HG02678 (cell line): Measurements from ENCODE around the gene ODAD2.
"Not testable (repeated sequence)": the region's sequence is repeated elsewhere in the genome, so short reads cannot be mapped to it uniquely, and the experiment has no call there.

Source experiments
- ATAC-seq: cut with Tn5 transposase; IDR thresholded peaks from one replicate; pipeline ENCODE4 v1.9.1; 2021; ENCODE audit warnings: mild to moderate bottlenecking, moderate library complexity; ENCODE audit not compliant: unreplicated experiment

ODAD2 gene, protein sequence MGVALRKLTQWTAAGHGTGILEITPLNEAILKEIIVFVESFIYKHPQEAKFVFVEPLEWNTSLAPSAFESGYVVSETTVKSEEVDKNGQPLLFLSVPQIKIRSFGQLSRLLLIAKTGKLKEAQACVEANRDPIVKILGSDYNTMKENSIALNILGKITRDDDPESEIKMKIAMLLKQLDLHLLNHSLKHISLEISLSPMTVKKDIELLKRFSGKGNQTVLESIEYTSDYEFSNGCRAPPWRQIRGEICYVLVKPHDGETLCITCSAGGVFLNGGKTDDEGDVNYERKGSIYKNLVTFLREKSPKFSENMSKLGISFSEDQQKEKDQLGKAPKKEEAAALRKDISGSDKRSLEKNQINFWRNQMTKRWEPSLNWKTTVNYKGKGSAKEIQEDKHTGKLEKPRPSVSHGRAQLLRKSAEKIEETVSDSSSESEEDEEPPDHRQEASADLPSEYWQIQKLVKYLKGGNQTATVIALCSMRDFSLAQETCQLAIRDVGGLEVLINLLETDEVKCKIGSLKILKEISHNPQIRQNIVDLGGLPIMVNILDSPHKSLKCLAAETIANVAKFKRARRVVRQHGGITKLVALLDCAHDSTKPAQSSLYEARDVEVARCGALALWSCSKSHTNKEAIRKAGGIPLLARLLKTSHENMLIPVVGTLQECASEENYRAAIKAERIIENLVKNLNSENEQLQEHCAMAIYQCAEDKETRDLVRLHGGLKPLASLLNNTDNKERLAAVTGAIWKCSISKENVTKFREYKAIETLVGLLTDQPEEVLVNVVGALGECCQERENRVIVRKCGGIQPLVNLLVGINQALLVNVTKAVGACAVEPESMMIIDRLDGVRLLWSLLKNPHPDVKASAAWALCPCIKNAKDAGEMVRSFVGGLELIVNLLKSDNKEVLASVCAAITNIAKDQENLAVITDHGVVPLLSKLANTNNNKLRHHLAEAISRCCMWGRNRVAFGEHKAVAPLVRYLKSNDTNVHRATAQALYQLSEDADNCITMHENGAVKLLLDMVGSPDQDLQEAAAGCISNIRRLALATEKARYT

DNA sequence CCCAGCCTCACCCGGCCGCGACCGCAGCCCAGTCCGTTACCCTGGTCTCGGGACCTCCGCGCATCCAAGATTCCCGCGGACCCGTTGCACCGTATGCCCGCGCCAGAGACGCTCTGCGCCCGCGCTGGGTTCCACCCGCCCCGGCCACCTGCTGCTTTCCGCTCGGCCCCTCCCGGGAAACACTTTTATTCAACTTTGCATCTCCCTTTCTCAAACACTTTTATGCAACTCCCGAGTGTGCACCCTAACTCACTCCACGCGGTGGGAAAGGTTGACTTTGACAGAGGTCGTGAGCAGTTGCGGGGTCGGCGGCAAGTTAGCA lies at the start of gene ODAD2:
Gene ODAD2, minus strand, starts transcription at position 126 of the 322 bp plus-strand sequence. CDS start 3,937 bp downstream, outside the sequence.
- ATAC-seq: no peak

DNA sequence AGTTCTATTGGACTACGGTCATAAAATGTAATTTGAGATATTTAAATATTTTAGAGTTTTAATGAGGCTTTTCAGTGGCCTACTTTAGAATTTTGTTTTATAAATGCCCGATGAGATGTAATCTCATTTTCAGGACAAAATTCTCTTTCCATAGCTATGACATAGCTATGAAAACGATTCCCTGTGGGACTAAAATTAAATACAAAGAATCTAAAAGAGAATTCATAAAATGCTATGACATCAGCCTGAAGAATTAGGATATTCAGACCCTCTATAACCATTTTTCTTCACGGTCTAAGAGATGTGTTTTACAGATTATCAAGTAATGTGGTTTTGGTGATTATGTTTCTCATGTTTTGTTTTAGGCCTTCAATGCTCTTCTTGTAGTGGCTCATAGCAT lies 48.2 kb upstream of the ODAD2 start:
- no peak for ATAC-seq

DNA sequence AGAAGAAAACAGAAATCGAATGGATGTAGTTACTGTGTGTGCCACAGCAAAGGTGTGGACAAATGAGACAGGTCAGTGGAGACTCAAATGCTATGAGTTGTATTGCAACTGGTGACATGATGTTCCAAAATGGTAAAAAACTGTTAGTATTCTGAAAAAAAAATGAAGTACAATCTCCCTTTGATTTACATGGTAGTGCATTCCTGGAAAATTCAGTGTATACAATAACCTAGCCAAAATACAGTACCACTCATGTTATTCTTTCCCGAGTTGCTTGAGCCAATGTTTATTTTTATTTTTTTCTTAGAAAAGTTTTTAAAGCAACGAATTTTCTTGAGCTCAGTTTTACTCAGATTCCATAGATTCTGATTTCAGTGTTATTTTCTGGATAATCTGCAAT lies 47.7 kb upstream of the ODAD2 start:
- ATAC-seq: no peak

DNA sequence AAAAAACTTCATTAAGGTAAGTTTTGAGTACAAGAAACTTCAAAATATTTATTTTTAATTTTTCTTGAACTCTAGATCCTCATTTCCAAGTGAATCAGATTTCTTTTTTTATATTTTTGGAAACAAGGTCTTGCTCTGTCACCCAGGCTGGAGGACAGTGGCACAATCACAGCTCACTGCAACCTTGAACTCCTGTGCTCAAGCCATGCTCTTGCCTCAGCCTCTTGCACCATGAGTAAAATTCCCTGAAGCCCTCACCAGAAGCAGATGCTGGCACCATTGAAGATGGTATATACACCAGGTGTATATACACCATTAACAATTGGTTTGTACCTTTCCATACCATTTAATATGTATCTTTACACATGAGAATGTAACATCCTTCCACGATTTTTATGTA lies 45.1 kb upstream of the ODAD2 start:
- ATAC-seq: no peak

DNA sequence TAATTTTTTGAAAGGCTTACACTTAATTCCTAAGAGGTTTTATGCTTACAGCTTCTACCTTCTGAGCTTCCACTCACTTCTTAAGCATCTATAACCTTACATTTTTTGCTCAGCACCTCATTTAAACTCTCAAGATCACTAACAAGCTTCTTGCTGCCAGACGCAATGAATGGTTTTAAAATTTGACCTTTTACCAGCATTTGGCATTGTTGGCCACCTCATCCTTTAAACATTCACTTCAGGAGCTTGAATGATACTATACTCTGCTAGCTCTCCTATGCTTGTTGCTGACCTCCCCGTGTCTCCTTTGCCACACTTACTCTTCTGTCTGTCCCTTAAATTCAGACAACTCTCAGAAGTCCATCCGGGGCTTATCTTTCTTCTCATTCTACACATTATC lies 37.7 kb upstream of the ODAD2 start:
- no peak for ATAC-seq

DNA sequence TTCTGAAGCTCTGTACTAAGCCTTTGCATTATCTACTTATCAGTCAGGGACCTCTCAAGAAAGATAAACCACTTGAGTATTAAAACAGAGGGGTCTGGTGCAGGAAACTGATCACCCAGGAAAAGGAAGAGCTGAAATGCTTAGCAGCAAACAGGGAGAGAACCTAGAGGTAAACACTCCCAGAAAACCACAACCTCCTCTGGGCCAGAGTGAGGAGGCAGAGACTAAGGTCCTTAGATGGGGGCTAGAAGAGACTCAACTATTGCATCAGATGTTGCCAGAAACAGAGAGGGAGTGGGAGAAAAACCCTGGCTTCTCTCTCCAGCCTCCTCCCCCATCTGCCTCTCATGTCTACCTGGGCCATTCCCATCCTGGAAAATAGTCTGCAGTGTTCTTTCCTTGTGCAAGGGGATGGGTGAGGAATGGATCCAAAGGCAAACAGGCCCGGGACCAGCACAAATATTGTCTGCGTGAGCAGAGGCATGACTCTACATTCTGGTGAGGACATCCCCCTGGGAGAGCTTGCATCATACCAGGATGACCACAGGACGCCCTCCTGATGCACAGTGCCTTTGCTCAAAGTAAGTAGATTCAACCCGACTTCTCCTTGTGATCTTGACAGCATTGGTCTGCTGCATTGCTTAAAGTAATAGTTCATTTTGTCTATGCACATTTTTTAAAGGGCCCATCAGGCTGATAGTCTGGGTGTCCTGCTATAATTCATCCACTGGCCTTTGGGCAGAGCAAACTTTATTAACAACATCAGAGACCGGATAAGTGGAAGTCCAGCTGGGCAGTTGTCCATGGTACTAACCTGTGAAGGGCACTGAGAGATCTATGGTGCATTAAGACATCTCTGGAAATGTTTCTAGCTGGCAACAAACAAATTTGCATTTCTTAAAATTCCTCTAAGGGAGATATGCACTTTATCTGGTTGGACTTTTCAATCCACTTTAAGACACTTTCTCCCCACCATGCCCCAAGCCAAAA lies 22.4 kb upstream of the ODAD2 start:
- no peak for ATAC-seq

DNA sequence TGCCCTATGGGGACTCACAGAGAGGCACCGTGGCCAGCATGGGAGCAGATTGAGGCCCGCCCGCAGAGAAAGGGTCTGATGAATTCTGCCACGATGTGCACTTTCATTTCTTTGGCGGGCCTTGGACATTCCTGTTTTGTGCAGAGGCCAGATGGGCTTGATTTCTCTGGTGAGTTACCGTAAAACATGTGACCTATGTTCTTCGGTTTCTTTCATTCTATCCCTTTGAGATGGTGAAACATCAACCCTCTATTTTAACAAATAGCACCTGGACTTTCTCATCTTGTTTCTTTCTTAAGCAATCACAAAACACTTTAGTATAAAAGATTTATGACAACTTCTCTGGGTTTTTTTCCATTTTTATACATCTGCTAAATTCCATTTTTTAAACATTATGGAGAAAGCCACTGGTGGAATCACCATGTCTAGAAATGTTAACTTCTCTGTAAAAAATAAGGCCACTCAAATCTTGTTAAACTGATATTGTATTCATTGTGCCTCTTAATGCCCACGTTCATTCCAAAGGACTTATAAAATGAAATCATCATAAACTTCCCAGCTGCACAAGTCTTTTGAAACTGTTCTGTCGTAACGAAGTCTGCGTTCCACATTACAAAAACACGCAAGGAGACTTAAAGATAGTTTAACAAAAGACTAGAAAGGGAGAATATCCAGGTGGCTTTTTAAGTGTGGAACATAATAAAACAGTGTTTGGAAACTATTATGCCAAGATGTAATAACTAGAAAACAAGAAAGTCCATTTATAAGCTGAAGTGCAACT lies 21.4 kb upstream of the ODAD2 start:
- ATAC-seq: no peak

DNA sequence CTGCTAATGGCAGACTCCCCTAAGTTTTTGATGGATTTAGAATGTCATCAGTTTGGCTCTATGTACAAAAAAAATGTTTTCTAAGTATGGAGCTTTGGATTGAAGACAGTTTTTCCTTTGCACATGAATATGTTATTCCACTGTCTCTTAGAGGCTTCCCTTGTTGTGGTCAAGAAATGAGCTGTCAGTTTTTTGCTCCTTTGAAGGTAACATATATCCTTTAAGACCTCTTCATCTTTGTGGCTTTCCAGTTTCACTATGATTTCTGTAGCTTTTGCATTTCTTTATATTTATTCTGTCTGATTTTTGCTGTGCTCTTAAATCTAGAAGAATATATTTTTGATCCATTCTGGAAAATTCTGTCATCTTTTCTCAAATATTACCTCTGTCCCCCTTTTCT lies 15.8 kb upstream of the ODAD2 start:
- no peak for ATAC-seq

DNA sequence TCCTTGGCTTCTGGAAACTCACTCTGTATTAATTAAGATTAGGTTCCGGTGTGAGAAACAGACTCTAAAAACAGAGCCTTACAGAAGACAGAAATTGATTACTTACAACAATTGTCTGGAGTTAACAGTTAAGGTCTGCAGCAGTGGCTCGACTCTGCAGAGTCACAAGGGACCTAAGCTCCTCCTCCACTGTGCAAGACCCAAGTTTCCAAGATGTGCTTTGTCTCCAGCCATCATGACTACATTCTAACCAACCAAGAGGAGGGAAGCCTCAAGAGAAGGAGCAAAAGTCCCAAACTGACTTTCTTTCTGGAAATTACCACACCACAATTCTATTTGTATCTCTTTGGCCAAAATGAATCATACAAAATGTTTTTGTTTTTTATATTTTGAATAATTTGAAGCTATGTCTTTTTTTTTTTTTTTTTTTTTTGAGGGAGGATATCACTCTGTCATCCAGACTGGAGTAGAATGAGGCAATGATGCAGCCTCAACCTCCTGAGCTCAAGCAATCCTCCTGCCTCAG lies 14.2 kb upstream of the ODAD2 start:
- no peak for ATAC-seq

DNA sequence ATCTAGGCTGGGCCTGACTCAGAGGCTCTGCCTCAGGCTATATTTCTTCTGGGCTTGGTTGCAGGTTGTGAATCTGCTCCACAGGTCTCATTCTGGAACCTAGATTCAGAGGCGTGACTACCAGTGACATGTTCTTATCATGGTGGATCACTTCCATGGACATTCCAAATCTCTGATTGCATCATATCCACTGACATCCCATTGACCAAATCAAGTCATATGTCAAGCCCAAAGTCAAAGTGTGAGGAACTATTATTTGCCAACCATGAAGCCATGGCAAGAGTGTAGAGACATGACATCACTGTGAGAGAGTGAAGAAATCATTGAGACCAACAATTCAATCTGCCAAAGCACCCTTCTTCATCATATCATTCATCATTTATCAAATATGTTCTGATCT lies 11.9 kb upstream of the ODAD2 start:
- ATAC-seq: no peak

DNA sequence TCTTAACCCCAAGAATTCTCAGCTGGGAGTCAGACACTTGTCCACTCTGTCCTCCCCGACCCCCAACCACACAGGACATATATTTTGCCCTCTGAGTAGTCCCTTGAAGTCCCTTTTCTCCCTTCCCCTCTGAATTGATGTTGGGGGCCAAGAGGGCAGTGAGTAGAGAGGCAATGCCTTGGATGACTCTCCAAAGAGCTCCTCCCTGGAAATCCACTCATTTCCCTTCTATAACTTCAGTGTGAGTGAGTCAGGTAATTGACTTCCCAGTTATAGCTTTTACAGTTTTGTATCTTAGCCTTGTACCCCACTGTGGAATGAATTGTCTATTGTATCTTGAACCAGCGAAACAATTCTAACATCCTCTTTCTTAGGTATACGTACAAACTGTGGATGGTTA lies 9.2 kb upstream of the ODAD2 start:
- no peak for ATAC-seq

DNA sequence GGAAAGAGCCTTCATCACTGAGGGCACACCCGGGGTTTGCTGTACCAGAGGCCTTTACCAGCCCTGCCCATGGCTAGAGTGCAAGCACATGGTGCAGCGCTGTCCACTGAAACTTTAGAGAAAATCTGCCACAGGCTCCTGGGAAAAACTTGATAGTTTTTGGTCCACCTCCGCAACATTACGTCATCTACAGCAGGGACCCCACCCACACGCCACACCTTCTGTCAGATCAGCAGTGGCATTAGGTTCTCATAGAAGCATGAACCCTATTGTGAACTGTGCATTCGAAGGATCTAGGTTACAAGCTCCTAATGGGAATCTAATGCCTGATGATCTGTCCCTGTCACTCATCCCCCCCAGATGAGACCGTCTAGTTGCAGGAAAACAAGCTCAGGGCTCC lies 2.5 kb upstream of the ODAD2 start:
- no peak for ATAC-seq

DNA sequence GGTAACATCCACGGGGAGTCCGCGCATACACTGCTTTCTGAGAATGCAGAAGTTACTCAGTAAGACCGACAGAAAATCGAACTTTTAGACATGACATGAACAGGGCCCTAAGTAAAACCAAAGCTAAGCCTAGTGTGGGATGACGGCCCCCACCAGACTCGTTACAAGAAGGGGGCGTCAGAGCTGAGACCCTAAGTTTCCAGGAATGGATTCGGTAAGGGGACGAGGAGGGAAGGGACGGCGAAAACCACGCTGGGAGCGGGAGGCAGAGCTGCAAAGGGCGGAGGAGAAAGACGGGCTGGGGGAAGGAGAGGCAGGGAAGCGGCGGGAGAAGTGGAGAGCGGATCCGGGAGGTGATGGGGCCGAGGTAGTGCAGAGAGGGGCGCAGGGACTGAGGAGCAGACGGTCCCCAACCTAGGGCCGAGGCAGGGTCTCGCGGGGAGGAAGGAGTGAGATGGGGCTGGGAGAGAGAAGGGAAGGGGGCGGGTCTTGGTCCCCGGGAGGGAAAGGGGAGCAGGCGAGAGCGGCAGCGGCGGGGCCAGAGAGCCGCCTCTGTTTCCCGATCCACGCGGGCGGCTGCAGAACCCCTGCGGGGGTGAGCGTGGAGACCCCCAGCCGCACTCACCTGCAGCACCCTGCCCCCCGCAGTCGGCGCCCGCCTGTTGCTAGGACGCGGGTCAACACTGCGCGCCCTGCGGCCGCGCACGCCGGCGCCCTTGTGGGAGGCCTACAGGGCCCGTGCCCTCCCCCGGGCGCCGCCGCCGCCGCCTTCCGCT lies 513 bp downstream of the ODAD2 start:
- ATAC-seq: no peak

DNA sequence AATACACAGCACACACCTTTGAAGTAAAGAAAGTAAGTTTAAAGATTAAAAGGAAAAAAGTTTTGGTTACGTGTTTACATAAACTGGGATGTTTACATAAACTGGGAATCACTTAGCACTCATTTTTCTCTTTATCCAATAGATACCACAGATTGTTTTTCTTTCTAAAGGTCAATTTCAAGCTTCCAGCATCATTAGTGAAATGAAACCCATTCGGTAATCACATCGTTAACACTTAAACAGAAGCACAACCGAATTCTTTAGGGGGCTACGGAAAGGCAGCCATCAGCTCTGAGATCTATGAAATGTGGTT lies 1.1 kb downstream of the ODAD2 start:
- ATAC-seq: no peak

DNA sequence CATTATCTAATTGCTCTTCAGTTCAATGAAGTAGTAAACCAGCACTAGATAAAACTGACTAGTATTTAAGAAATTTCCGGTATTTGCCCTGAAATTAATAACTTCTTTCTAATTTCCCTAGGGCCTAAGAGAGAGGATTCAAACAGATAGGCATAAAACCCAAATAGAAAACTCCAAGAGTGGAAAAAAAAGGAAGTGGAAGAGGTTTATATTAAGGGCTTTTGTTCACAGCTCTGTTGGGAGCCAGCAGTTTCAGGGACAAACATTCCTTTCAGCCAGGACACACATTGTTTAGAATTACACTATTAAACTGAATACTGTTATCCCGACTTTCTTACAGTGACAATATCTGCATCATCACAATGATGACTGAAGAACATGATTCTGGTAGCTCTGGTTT lies 3.6 kb downstream of the ODAD2 start:
- no peak for ATAC-seq

DNA sequence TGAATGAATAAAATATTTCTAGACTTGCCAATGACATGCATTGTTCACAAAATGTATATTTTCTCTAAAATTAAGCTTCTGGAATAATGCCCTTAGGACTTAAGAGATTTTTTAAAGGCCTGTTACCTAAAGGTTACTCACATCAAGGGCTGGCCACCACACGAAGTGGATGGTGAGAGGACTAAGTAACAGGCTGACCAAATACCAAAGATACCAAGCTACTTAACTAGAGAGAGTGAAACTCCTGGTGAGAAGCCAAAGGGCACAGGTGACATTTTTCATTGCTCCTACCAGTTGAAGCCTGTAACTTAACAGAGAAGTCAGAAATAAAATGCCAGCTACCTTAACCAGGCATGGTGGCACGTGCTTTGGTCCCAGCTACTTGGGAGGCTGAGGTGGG lies 9.5 kb downstream of the ODAD2 start:
- not testable (repeated sequence) for ATAC-seq

DNA sequence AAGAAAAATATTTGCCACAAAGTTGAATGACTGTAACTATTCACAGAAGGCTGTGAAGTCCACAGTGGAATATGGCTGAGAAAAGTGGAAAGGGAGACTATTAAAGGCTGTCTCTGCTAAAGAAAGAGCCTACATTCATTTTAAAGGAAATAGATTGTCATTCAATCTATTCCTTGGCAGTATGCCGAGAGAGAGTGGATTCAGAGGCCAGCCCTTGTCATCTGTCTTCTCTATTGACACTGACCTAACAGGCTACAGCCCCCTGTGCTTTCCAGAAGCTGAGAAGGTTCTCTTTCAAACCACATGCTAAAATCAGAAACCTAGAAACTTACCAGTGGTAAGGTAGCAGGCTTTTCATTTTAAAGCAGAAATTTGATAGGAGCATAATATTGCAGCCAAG lies 12.1 kb downstream of the ODAD2 start:
- no peak for ATAC-seq

DNA sequence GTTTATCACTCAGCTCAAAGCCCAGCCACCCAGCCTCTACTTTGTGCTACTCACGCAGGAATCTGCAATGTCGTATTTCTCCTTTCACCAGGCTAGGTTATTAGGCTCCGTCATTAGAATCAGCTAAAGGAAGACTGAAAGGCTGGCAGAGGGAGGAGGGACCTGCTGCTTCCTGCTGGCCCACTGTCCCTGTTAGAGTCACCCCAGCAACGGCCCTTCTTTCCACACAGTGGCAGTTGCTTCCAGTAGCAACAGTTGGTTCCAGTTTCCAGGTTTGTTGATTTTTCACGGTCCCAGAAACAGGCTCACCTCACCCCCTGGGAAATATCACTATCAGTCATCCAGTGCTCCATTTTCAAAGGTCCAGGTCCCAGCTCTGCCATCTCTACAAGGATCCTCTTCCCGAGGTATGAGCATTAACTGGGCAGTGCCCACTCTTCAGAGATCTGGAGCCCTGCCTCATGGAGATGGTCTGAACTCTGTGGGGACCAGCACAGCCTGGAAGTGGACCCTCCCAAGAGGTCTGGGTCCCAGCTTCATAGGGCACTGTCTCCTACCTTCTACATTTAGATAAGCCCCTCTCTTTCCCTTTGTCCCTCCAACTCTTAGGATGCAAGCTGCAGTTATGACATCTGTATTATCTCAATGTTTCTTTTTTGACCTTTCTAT lies 15.9 kb downstream of the ODAD2 start:
- no peak for ATAC-seq

DNA sequence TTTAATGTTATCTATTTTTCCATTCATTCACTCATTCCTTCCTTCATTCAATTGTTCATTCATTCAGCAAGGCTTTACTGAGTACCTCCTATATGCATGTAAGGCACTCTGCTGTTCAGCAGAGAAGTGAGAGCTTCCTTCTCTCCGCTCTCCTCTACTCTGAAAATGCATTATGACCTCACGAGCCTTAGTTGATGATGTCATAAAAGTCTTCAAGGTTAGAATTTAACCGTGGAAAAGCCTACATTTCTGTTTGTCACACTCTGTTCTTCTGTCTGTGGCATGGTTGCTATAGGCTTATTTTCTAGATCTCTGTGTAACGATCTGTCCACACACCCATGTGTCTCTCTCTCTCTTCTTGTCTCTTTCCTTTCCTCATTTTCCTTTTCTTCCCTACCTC lies 17.1 kb downstream of the ODAD2 start:
- no peak for ATAC-seq
